MG63 (cell line): ENCODE results near the gene NBDY. TPM values are rescaled to one million over a fixed set of nuclear protein-coding genes. Genes with fewer than 3 reads are reported as not detected.
"Not testable (repeated sequence)": the region's sequence is repeated elsewhere in the genome, so short reads cannot be mapped to it uniquely, and the experiment has no call there.

ENCODE experiments used
- DNase-seq: peaks from one replicate; pipeline ENCODE4 v3.0.0-alpha.2; 2020
- H3K27me3 ChIP-seq: fragments of 250-450 bp; sonication (Bioruptor Pico); 2 replicates; pipeline ENCODE4 v1.5.1; 2020; ENCODE audit warnings: mild to moderate bottlenecking, moderate library complexity
- H3K36me3 ChIP-seq: fragments of 250-450 bp; sonication (Bioruptor Pico); 2 replicates; pipeline ENCODE4 v1.5.1; 2020; ENCODE audit warnings: mild to moderate bottlenecking, moderate library complexity
- H3K4me3 ChIP-seq: fragments of 250-450 bp; sonication (Bioruptor Pico); 2 replicates; pipeline ENCODE4 v1.5.1; 2020; ENCODE audit warnings: mild to moderate bottlenecking, moderate library complexity
- H3K9me3 ChIP-seq: fragments of 250-450 bp; sonication (Bioruptor Pico); 2 replicates; pipeline ENCODE4 v1.5.1; 2020; ENCODE audit warnings: mild to moderate bottlenecking, moderate library complexity
- total RNA-seq: library from RNA; depleted of rRNA; stranded (reverse); fragments of >200 nt; shearing (Covaris generic); gene quantifications from 2 replicates; pipeline ENCODE4 v1.2.3, GENCODE V29; 2014; ENCODE audit warnings: low replicate concordance; rRNA removed

Gene NBDY
- 5.4 and 9.2 TPM in 2 replicates for total RNA-seq

- no peaks in the 10 kb centered on the region for H3K36me3 ChIP-seq
- no peaks in the 10 kb centered on the region for H3K9me3 ChIP-seq
- H3K4me3 ChIP-seq = peak within 1 kb of the TSS; percentile 63
- peak; percentile 26 for DNase-seq
- no peaks in the 10 kb centered on the region for H3K27me3 ChIP-seq
Observed at GRCh38 chrX:56729152-56729850, at the start of gene NBDY. NBDY (plus strand) TSS chrX:56729243; CDS start chrX:56729354, 111 bp downstream.

GRCh38 chrX:56704530-56704929 lies 24.5 kb upstream of the NBDY start:
- H3K27me3 ChIP-seq, H3K36me3 ChIP-seq, H3K4me3 ChIP-seq, DNase-seq, H3K9me3 ChIP-seq: not testable (repeated sequence)

GRCh38 chrX:56726605-56727004 lies 2.4 kb upstream of the NBDY start:
- no peak overlapping the region for H3K4me3 ChIP-seq
- peak; percentile 0 for DNase-seq

GRCh38 chrX:56727531-56727930 lies 1.5 kb upstream of the NBDY start:
- H3K4me3 ChIP-seq = no peak overlapping the region
- H3K9me3 ChIP-seq = no peaks in the 10 kb centered on the region
- no peak for DNase-seq
- no peaks in the 10 kb centered on the region for H3K27me3 ChIP-seq
- no peaks in the 10 kb centered on the region for H3K36me3 ChIP-seq

More at GRCh38 chrX:56726605-56727004, 2.4 kb upstream of the NBDY start:
- no peaks in the 10 kb centered on the region for H3K27me3 ChIP-seq
- H3K36me3 ChIP-seq = no peaks in the 10 kb centered on the region
- H3K9me3 ChIP-seq = no peaks in the 10 kb centered on the region

GRCh38 chrX:56728321-56728720 lies 722 bp upstream of the NBDY start:
- Histone ChIP-seq H3K36me3 (no peaks in the 10 kb centered on the region), H3K4me3 (peak overlapping the region; percentile 63), H3K27me3 (no peaks in the 10 kb centered on the region), H3K9me3 (no peaks in the 10 kb centered on the region)
- no peak for DNase-seq

GRCh38 chrX:56728752-56729151 lies 291 bp upstream of the NBDY start:
- peak overlapping the region; percentile 63 for H3K4me3 ChIP-seq
- H3K27me3 ChIP-seq = no peaks in the 10 kb centered on the region
- H3K36me3 ChIP-seq = no peaks in the 10 kb centered on the region
- DNase-seq = peak; percentile 16
- no peaks in the 10 kb centered on the region for H3K9me3 ChIP-seq

- Histone ChIP-seq H3K27me3 (no peaks in the 10 kb centered on the region), H3K36me3 (peaks cover 3% of the 10 kb centered on the region; the same call in 1 of the 2 replicates), H3K9me3 (no peaks in the 10 kb centered on the region), H3K4me3 (no peak overlapping the region)
- DNase-seq = peak; percentile 2
Observed at GRCh38 chrX:56733459-56734046, 4.5 kb downstream of the NBDY start.

GRCh38 chrX:56736219-56736618 lies 7.2 kb downstream of the NBDY start:
- no peak for DNase-seq
- Histone ChIP-seq H3K27me3 (no peaks in the 10 kb centered on the region), H3K4me3 (no peak overlapping the region), H3K9me3 (no peaks in the 10 kb centered on the region), H3K36me3 (peaks cover 3% of the 10 kb centered on the region)

GRCh38 chrX:56738670-56739069 lies 9.6 kb downstream of the NBDY start:
- no peak for DNase-seq
- peaks cover 5% of the 10 kb centered on the region for H3K36me3 ChIP-seq
- H3K4me3 ChIP-seq = no peak overlapping the region
- no peaks in the 10 kb centered on the region for H3K27me3 ChIP-seq
- no peaks in the 10 kb centered on the region; the same call in 1 of the 2 replicates for H3K9me3 ChIP-seq

GRCh38 chrX:56744996-56745395 lies 16.0 kb downstream of the NBDY start:
- H3K36me3 ChIP-seq = peaks cover 5% of the 10 kb centered on the region
- H3K9me3 ChIP-seq = no peaks in the 10 kb centered on the region; the same call in 1 of the 2 replicates
- peak; percentile 27 for DNase-seq
- no peak overlapping the region for H3K4me3 ChIP-seq
- H3K27me3 ChIP-seq = no peaks in the 10 kb centered on the region

GRCh38 chrX:56746996-56747395 lies 18.0 kb downstream of the NBDY start:
- no peak for DNase-seq
- Histone ChIP-seq H3K36me3 (peaks cover 4% of the 10 kb centered on the region; the same call in 1 of the 2 replicates), H3K27me3 (no peaks in the 10 kb centered on the region), H3K9me3 (no peaks in the 10 kb centered on the region; the same call in 1 of the 2 replicates), H3K4me3 (no peak overlapping the region)

GRCh38 chrX:56751071-56751470 lies 22.0 kb downstream of the NBDY start:
- DNase-seq = no peak
- Histone ChIP-seq H3K27me3 (no peaks in the 10 kb centered on the region), H3K9me3 (no peaks in the 10 kb centered on the region), H3K4me3 (no peak overlapping the region), H3K36me3 (no peaks in the 10 kb centered on the region)

GRCh38 chrX:56757327-56757726 lies 28.3 kb downstream of the NBDY start:
- no peaks in the 10 kb centered on the region for H3K27me3 ChIP-seq
- no peaks in the 10 kb centered on the region for H3K9me3 ChIP-seq
- H3K36me3 ChIP-seq = no peaks in the 10 kb centered on the region
- DNase-seq = no peak
- no peak overlapping the region for H3K4me3 ChIP-seq

GRCh38 chrX:56758456-56758855 lies 29.4 kb downstream of the NBDY start:
- no peak for DNase-seq
- Histone ChIP-seq H3K36me3 (no peaks in the 10 kb centered on the region), H3K4me3 (no peak overlapping the region), H3K9me3 (no peaks in the 10 kb centered on the region), H3K27me3 (no peaks in the 10 kb centered on the region)

- Histone ChIP-seq H3K27me3 (no peaks in the 10 kb centered on the region), H3K36me3 (no peaks in the 10 kb centered on the region), H3K4me3 (no peak overlapping the region), H3K9me3 (no peaks in the 10 kb centered on the region)
- DNase-seq = no peak
Observed at GRCh38 chrX:56759736-56760409, 30.8 kb downstream of the NBDY start.

GRCh38 chrX:56760410-56761124 lies 31.5 kb downstream of the NBDY start:
- not testable (repeated sequence) for H3K4me3 ChIP-seq, H3K27me3 ChIP-seq, H3K9me3 ChIP-seq, H3K36me3 ChIP-seq, DNase-seq

- no peaks in the 10 kb centered on the region for H3K9me3 ChIP-seq
- H3K36me3 ChIP-seq = no peaks in the 10 kb centered on the region
- no peak for DNase-seq
- H3K27me3 ChIP-seq = no peaks in the 10 kb centered on the region
- no peak overlapping the region for H3K4me3 ChIP-seq
Observed at GRCh38 chrX:56761167-56761566, 32.1 kb downstream of the NBDY start.
